ENCODE results near the gene JOSD2.

DNA sequence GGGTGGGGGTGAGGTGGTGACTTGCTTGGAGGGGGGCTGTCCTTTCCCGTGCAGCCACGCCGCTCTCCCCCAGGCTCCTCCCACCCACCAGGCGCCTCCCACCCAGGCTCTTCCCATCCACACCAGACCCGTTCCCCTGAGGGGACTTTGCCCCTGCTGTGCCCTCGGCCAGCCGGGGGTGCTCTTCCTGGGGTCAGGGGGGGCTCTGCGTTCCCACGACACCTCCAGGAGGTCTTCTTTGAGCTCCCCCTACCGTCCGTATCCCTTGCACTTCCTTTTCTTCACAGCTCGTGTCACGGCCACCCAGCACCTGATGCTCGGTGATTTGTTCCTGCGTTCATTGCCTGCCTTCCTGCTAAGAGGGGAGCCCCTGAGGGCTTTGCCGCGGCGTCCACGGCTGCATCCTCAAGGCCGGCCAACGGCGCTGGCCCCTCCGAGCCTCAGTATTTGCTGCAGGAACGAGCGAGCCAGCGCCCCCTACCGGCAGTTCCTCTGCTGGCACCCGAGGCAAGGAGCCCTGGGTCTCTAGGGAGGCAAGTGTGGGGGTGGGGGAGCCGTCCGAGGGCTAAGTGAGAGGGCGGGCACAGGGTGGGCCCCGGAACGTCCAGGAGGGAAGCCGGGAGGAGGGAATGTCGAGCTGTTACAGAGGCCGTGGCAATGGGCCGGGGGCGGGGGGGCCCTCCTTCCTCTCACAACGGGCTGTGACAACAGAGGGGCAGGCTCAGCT, 45.5 kb upstream of the JOSD2 start:
- TF ChIP-seq, protein P1, sequence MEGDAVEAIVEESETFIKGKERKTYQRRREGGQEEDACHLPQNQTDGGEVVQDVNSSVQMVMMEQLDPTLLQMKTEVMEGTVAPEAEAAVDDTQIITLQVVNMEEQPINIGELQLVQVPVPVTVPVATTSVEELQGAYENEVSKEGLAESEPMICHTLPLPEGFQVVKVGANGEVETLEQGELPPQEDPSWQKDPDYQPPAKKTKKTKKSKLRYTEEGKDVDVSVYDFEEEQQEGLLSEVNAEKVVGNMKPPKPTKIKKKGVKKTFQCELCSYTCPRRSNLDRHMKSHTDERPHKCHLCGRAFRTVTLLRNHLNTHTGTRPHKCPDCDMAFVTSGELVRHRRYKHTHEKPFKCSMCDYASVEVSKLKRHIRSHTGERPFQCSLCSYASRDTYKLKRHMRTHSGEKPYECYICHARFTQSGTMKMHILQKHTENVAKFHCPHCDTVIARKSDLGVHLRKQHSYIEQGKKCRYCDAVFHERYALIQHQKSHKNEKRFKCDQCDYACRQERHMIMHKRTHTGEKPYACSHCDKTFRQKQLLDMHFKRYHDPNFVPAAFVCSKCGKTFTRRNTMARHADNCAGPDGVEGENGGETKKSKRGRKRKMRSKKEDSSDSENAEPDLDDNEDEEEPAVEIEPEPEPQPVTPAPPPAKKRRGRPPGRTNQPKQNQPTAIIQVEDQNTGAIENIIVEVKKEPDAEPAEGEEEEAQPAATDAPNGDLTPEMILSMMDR (IDR thresholded peaks at IDR 0.05), result peak; percentile 63 to 87 (median 78)
- TF ChIP-seq POLR2AphosphoS5 (IDR thresholded peaks at IDR 0.05), result no peak
- TF ChIP-seq POLR2A (IDR thresholded peaks at IDR 0.05), result no peak
